K562 (cell line): ENCODE measurements around the gene SMG9. TPM values are rescaled to one million over a fixed set of nuclear protein-coding genes. Genes with fewer than 3 reads are reported as not detected.

Experiments
- ATAC-seq: fragments of 200-7000 bp; cut with Tn5 transposase; 3 replicates; pipeline ENCODE4 v1.9.1; 2020; ENCODE audit warnings: moderate library complexity
- BruUV-seq: library from RNA; stranded (reverse); fragments of 400-500 nt; replicated peaks from 2 replicates; lab custom pipeline; 2021; lab: Mats Ljungman, UMichigan
- CTCF ChIA-PET: fragments of 300-600 bp; formaldehyde crosslinking; extraction: SDS; loops from one replicate; lab custom pipeline; 2021; ENCODE audit warnings: low intra/inter-chr PET ratio; lab: Yijun Ruan, JAX
- POLR2A ChIA-PET: fragments of 300-600, 350-650 bp; sonication (Branson Sonifier 250); formaldehyde crosslinking; extraction: SDS; loops from one replicate; lab custom pipeline; 2021; ENCODE audit warnings: antibody characterized with exemption, inconsistent platforms; lab: Yijun Ruan, JAX
- DNase-seq, 4 experiments: peaks; one replicate each; pipeline versions ENCODE4 v3.0.0 to v3.0.0-alpha.2; 2011 to 2018; ENCODE audit warnings: low spot score in 3 of 4, mixed read lengths in 3 of 4; ENCODE audit errors: extremely low read depth in 1 of 4
- FAIRE-seq: peaks from 2 replicates; lab custom pipeline; 2011; peaks lifted over from hg19 to GRCh38; lab: Jason Lieb, UNC
- H2AFZ ChIP-seq: 2 replicates; pipeline ENCODE4 v1.6.0; 2011; ENCODE audit warnings: low read depth, low read length, control low read depth, inconsistent platforms
- H3K27ac ChIP-seq: fragments of 200-600 bp; 3 replicates; pipeline ENCODE4 v1.8.0; 2011; ENCODE audit warnings: low read depth, mild to moderate bottlenecking, control low read depth, inconsistent platforms, low read length, moderate library complexity, mixed read lengths; ENCODE audit errors: extremely low read depth
- H3K27me3 ChIP-seq, 2 experiments: fragments of 300-600 bp in 1 of 2; 2 replicates in 1 of 2; 3 replicates in 1 of 2; pipeline versions ENCODE4 v1.6.0 to v1.8.0; 2011; ENCODE audit warnings: inconsistent platforms in 2 of 2, low read length in 2 of 2, mild to moderate bottlenecking in 1 of 2, mixed read lengths in 1 of 2, moderate library complexity in 1 of 2; ENCODE audit not compliant: control insufficient read depth in 2 of 2, insufficient read depth in 2 of 2
- H3K36me3 ChIP-seq: fragments of 300-600 bp; 3 replicates; pipeline ENCODE4 v1.8.0; 2011; ENCODE audit warnings: mild to moderate bottlenecking, low read length, inconsistent platforms; ENCODE audit not compliant: control insufficient read depth, insufficient read depth
- H3K4me1 ChIP-seq, 2 experiments: fragments of 200-600 bp in 1 of 2; replicated peaks in 1 of 2; 2 replicates in 1 of 2; 3 replicates in 1 of 2; pipeline versions ENCODE4 v1.5.1 to v1.8.0; 2011; ENCODE audit warnings: inconsistent platforms in 2 of 2, low read length in 2 of 2, mild to moderate bottlenecking in 1 of 2, mixed read lengths in 1 of 2, moderate library complexity in 1 of 2; ENCODE audit not compliant: control insufficient read depth in 2 of 2, insufficient read depth in 2 of 2
- H3K4me2 ChIP-seq: 2 replicates; pipeline ENCODE4 v1.6.1; 2011; ENCODE audit warnings: low read length, control low read depth, inconsistent platforms, mixed read lengths; ENCODE audit not compliant: insufficient read depth
- H3K4me3 ChIP-seq: fragments of 200-600 bp; sonication (generic), shearing (Covaris generic); 2 replicates; pipeline ENCODE4 v1.5.1; 2016; ENCODE audit warnings: control low read depth, inconsistent platforms
- H3K79me2 ChIP-seq: fragments of 200-600 bp; 3 replicates; pipeline ENCODE4 v1.8.0; 2011; ENCODE audit warnings: low read length, inconsistent platforms; ENCODE audit not compliant: control insufficient read depth, insufficient read depth
- H3K9ac ChIP-seq, 2 experiments: 2 replicates each; pipeline versions ENCODE4 v1.6.0 to v1.6.1; 2011; ENCODE audit warnings: low read depth in 2 of 2, low read length in 2 of 2, control low read depth in 1 of 2, inconsistent platforms in 1 of 2, mild to moderate bottlenecking in 1 of 2, mixed read lengths in 1 of 2; ENCODE audit not compliant: insufficient read depth in 1 of 2
- H3K9me1 ChIP-seq: one replicate; pipeline ENCODE4 v1.6.0; 2011; ENCODE audit warnings: inconsistent platforms, mild to moderate bottlenecking, low read length, moderate library complexity; ENCODE audit not compliant: control insufficient read depth, insufficient read depth
- H3K9me3 ChIP-seq: replicated peaks from 2 replicates; pipeline ENCODE4 v1.5.1; 2011; ENCODE audit warnings: low read depth, low read length, inconsistent platforms; ENCODE audit not compliant: control insufficient read depth, insufficient read depth
- H4K20me1 ChIP-seq: replicated peaks from 2 replicates; pipeline ENCODE4 v1.6.1; 2011; ENCODE audit warnings: low read length, inconsistent platforms, mixed read lengths; ENCODE audit not compliant: control insufficient read depth, insufficient read depth
- CC2D1A ChIP-seq: fragments of 450-650 bp; IDR thresholded peaks from 2 replicates; pipeline ENCODE4 v1.6.1; 2017; ENCODE audit warnings: mild to moderate bottlenecking
- CTCF ChIP-seq, 3 experiments: IDR thresholded peaks in 2 of 3; conservative IDR thresholded peaks in 1 of 3; 2 replicates each; pipeline ENCODE4 v1.5.1; 2011 to 2012; ENCODE audit warnings: low read length in 3 of 3, mild to moderate bottlenecking in 3 of 3, control low read depth in 2 of 3, improper control_type of control experiment in 1 of 3, inconsistent platforms in 1 of 3, low read depth in 1 of 3, mixed read lengths in 1 of 3, moderate library complexity in 1 of 3; ENCODE audit not compliant: insufficient read depth in 2 of 3
- DEAF1 ChIP-seq: fragments of 450-650 bp; formaldehyde crosslinking; IDR thresholded peaks from 2 replicates; pipeline ENCODE4 v1.4.0; 2020; ENCODE audit warnings: mild to moderate bottlenecking, moderate library complexity
- HDGF ChIP-seq: fragments of 450-650 bp; IDR thresholded peaks from 2 replicates; pipeline ENCODE4 v1.6.1; 2016
- MCM5 ChIP-seq: fragments of 450-650 bp; IDR thresholded peaks from 2 replicates; pipeline ENCODE4 v1.6.1; 2016; ENCODE audit warnings: low read depth
- MCM7 ChIP-seq, 2 experiments: fragments of 450-650 bp; IDR thresholded peaks; 2 replicates each; pipeline ENCODE4 v1.6.1; 2016 to 2018
- RAD21 ChIP-seq, 2 experiments: fragments of 250-450 bp in 1 of 2; fragments of 450-650 bp in 1 of 2; sonication (Bioruptor Pico) in 1 of 2; formaldehyde crosslinking in 1 of 2; IDR thresholded peaks in 1 of 2; conservative IDR thresholded peaks in 1 of 2; 2 replicates each; pipeline versions ENCODE4 v1.4.0 to v1.8.0; 2020 to 2022; ENCODE audit warnings: mild to moderate bottlenecking in 2 of 2, moderate library complexity in 1 of 2
- REST ChIP-seq, 2 experiments: fragments of 450-650 bp; formaldehyde crosslinking in 1 of 2; IDR thresholded peaks; 2 replicates each; pipeline versions ENCODE4 v1.4.0 to v1.6.1; 2014 to 2020; ENCODE audit warnings: mild to moderate bottlenecking in 2 of 2, borderline replicate concordance in 1 of 2, low read depth in 1 of 2
- ZNF384 ChIP-seq: IDR thresholded peaks from 2 replicates; pipeline ENCODE4 v1.6.1; 2012; ENCODE audit warnings: low read depth, low read length, improper control_type of control experiment
- WGBS: fragments of 100-300 bp; shearing (Covaris generic); methylation state at CpG from one replicate; pipeline ENCODE4 v1.1.6; 2016; ENCODE audit warnings: low coverage, mixed read lengths; ENCODE audit not compliant: insufficient coverage; ENCODE audit errors: missing lambda C conversion rate; 5-methylcytosine and 5-hydroxymethylcytosine counted together
- in situ Hi-C: fragments of 300-500 bp; cut with MboI; formaldehyde crosslinking; loops from 4 replicates; pipeline ENCODE4 v1.15.0; 2018; ENCODE audit warnings: inconsistent platforms, mixed read lengths
- intact Hi-C: fragments of 100-400 bp; cut with micrococcal nuclease; formaldehyde crosslinking; loops from 2 replicates; pipeline ENCODE4 v1.14.2; 2022
- polyA plus RNA-seq, 8 experiments: library from polyadenylated mRNA; depleted of rRNA in 4 of 8; stranded (reverse) in 5 of 8; unstranded in 3 of 8; fragments of >200 nt; fragmentation: Nextera tagmentation in 2 of 8; fragmentation: Illumina TruSeq in 1 of 8; extraction: Ambion mirVana in 2 of 8; extraction: Trizol in 1 of 8; gene quantifications; 2 replicates each; pipeline versions ENCODE4 v1.2.1 to v1.2.3, GENCODE V29; 2011 to 2014; ENCODE audit warnings: inconsistent platforms in 1 of 8, missing spikeins in 1 of 8
- total RNA-seq, 7 experiments: library from RNA; depleted of rRNA in 6 of 7; stranded (reverse); fragments of >200 nt in 6 of 7; fragmentation: Illumina TruSeq in 2 of 7; extraction: Trizol in 2 of 7; gene quantifications; 2 replicates each; pipeline versions ENCODE4 v1.2.1 to v1.2.3, GENCODE V29; 2011 to 2021; ENCODE audit warnings: low replicate concordance in 1 of 7

Gene SMG9
- total and polyA plus RNA-seq, 9 of the 15 experiments (the other 6 are each of a cell fraction or from before 2014, with no cell fraction given): 1.7 to 79.7 (median 40.2) TPM

- ATAC-seq (peak; percentile 58), FAIRE-seq (peak; percentile 80), DNase-seq (peak in 1 of 4 experiments; percentile 33)
- Histone ChIP-seq H3K4me2 (no peak overlapping the region), H3K4me3 (no peak overlapping the region), H4K20me1 (no peaks in the 10 kb centered on the region), H3K36me3 (peaks cover 2% of the 10 kb centered on the region; the same call in 2 of the 3 replicates), H3K9me1 (no peaks in the 10 kb centered on the region), H3K79me2 (no peaks in the 10 kb centered on the region), H2AFZ (peak overlapping the region; percentile 38; the same call in 1 of the 2 replicates), H3K9me3 (no peaks in the 10 kb centered on the region), H3K4me1 (peaks cover 0 to 16% of the 10 kb centered on the region in 2 experiments; a peak in 2 of 5 replicates), H3K27me3 (peaks cover 11 to 12% of the 10 kb centered on the region in 2 experiments; a peak in 4 of 5 replicates), H3K27ac (no peak overlapping the region), H3K9ac (no peak overlapping the region)
- 25% methylated on average over 8 of the region's 8 CpGs for WGBS
- intact Hi-C loops (loop anchor here (2.0 kb wide), 1 partner anchor 55 kb away; no protein-coding TSS in a partner anchor), in situ Hi-C loops (no loop called here)
- BruUV-seq: no TSS peak
- ChIA-PET POLR2A (interaction anchor here (0.6 to 0.9 kb wide), 2 partner anchors 24 to 41 kb away, joined by 3 to 5 read pairs; no protein-coding TSS in a partner anchor), CTCF (interaction anchor here (1.7 kb wide), 1 partner anchor 54 kb away, joined by 8 read pairs; the partner anchor contains the start of gene PLAUR)
- TF ChIP-seq DEAF1 (CRISPR knock-in tag) (0 out of 2 replicates have a peak, but pooled peaks have one; percentile 27), MCM7 (IDR thresholded peaks at IDR 0.05) (no peak), HDGF (0 out of 2 replicates have a peak, but pooled peaks have one; percentile 41), ZNF384 (peak; percentile 85), MCM5 (no peak), CC2D1A (peak; percentile 55), CTCF (IDR thresholded peaks at IDR 0.05 in 2 of 3, conservative IDR thresholded peaks at IDR 0.05 in 1 of 3; ENCODE audit: insufficient read depth in 2 of 3, low read depth in 1 of 3, low read length in 3 of 3) (peak; percentile 42 to 67 (median 57)), RAD21 (CRISPR knock-in tag; conservative IDR thresholded peaks at IDR 0.05 in 1 of 2, IDR thresholded peaks at IDR 0.05 in 1 of 2) (peak; percentile 43 to 56), REST (IDR thresholded peaks at IDR 0.05; ENCODE audit: borderline replicate concordance) (peak; percentile 73; the same call in 1 of the 2 replicates), REST (CRISPR knock-in tag; IDR thresholded peaks at IDR 0.05; ENCODE audit: low read depth) (no peak)
Measured at GRCh38 chr19:43723588-43723987, 31.2 kb downstream of the SMG9 start.
